ENCODE results near the gene MEPCE.

GRCh38 chr7:100425347-100425746 is 4.3 kb upstream of the MEPCE start:
- TF ChIP-seq CTCF (IDR thresholded peaks at IDR 0.05 in 8 of 11, conservative IDR thresholded peaks at IDR 0.05 in 3 of 11): no peak
- no peak for TF ChIP-seq POLR2AphosphoS5 (IDR thresholded peaks at IDR 0.05)
- TF ChIP-seq POLR2A (IDR thresholded peaks at IDR 0.05): no peak

Measured in spleen (tissue), 7 donors.